Stimulated activated CD8-positive, alpha-beta memory T cell treated with anti-CD3 and anti-CD28 coated beads, Interleukin-12 subunit alpha, Interleukin-12 subunit beta, amount 100 ng/mL, for 1 hour (primary cell): ENCODE measurements around the gene SCYGR8.
"Not testable (repeated sequence)": the region's sequence is repeated elsewhere in the genome, so short reads cannot be mapped to it uniquely, and the experiment has no call there.

Experiments used
- DNase-seq: peaks from one replicate; pipeline ENCODE4 v3.0.0-alpha.2; 2020; ENCODE audit warnings: low read depth

SCYGR8 gene

GRCh38 chr2:227745594-227745993 is at the start of gene SCYGR8:
Gene SCYGR8 (plus strand): TSS chr2:227745894. CDS start chr2:227745894, 0 bp downstream.
- DNase-seq = no peak

- DNase-seq = no peak
Measured at GRCh38 chr2:227696990-227697679, 48.6 kb upstream of the SCYGR8 start.

GRCh38 chr2:227701556-227701955 is 44.1 kb upstream of the SCYGR8 start:
- DNase-seq = no peak

GRCh38 chr2:227703280-227703732 is 42.4 kb upstream of the SCYGR8 start:
- no peak for DNase-seq

- DNase-seq = no peak
Measured at GRCh38 chr2:227703961-227704360, 41.7 kb upstream of the SCYGR8 start.

GRCh38 chr2:227706859-227707258 is 38.8 kb upstream of the SCYGR8 start:
- no peak for DNase-seq

- DNase-seq = no peak
Measured at GRCh38 chr2:227707390-227707789, 38.3 kb upstream of the SCYGR8 start.

GRCh38 chr2:227710986-227711385 is 34.7 kb upstream of the SCYGR8 start:
- DNase-seq = no peak

- DNase-seq = no peak
Measured at GRCh38 chr2:227713291-227713690, 32.4 kb upstream of the SCYGR8 start.

GRCh38 chr2:227716501-227716900 is 29.2 kb upstream of the SCYGR8 start:
- no peak for DNase-seq

- no peak for DNase-seq
Measured at GRCh38 chr2:227717687-227718567, 27.8 kb upstream of the SCYGR8 start, which contains the start of gene SLC19A3. Gene SLC19A3 (minus strand): TSS chr2:227718028. CDS start chr2:227702318, 15,710 bp downstream.

GRCh38 chr2:227719641-227720040 is 26.1 kb upstream of the SCYGR8 start:
- DNase-seq = no peak

GRCh38 chr2:227720680-227721079 is 25.0 kb upstream of the SCYGR8 start:
- no peak for DNase-seq

- DNase-seq = not testable (repeated sequence)
Measured at GRCh38 chr2:227722821-227723220, 22.9 kb upstream of the SCYGR8 start.

GRCh38 chr2:227724394-227725039 is 21.2 kb upstream of the SCYGR8 start, which contains the start of gene SCYGR6:
Gene SCYGR6 (minus strand): TSS chr2:227724757. CDS start chr2:227724757, 0 bp downstream.
- DNase-seq = no peak

GRCh38 chr2:227728035-227728434 is 17.7 kb upstream of the SCYGR8 start, which contains the start of gene SCYGR7:
Gene SCYGR7 (plus strand): TSS chr2:227728335. CDS start chr2:227728335, 0 bp downstream.
- no peak for DNase-seq

- no peak for DNase-seq
Measured at GRCh38 chr2:227739351-227739750, 6.3 kb upstream of the SCYGR8 start.

GRCh38 chr2:227740705-227741104 is 5.0 kb upstream of the SCYGR8 start:
- DNase-seq = not testable (repeated sequence)

- DNase-seq = no peak
Measured at GRCh38 chr2:227748079-227748478, 2.4 kb downstream of the SCYGR8 start.

GRCh38 chr2:227756261-227756660 is 10.6 kb downstream of the SCYGR8 start:
- not testable (repeated sequence) for DNase-seq

GRCh38 chr2:227759411-227760118 is 13.9 kb downstream of the SCYGR8 start:
- DNase-seq = no peak
